ENCODE data around the gene NLRC3. TPM values are rescaled to one million over a fixed set of nuclear protein-coding genes. Genes with fewer than 3 reads are reported as not detected.

The NLRC3 gene
- total RNA-seq, 1 donor from 2014 or later: 0.12 TPM

DNA sequence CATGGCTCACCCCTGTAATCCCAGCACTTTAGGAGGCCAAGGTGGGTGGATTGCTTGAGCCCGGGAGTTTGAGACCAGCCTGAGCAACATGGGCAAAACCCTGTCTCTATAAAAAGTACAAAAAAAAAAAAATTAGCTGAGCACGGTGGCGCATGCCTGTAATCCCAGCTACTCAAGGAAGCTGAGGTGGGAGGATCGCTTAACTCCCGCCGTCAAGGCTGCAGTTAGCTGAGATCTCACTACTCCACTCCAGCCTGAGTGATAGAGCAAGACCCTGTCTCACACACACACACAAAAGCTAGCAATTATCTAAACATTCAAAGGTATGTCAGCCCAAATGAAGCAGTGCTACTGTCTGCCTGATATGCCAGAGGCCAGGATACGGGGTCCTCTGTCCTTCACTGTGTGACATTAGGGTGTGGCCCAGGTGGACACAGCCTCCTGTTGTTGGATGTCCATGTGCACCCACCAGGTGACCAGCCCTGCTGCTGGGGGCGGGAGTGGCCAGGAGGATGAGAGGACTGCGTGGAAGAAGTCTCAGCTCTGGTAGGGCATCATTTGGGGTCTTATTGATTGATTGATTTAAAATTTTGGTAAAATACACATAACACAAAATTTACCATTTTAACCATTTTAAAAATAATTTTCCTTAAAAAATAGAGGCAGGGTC is 3.9 kb downstream of the NLRC3 start:
- Mint-ChIP-seq H3K4me3 (ENCODE audit: unreplicated experiment) (no peak overlapping the region), H3K27me3 (ENCODE audit: low read depth) (no peaks in the 10 kb centered on the region), H3K27ac (ENCODE audit: unreplicated experiment) (no peak overlapping the region), H3K4me1 (ENCODE audit: low read depth) (no peaks in the 10 kb centered on the region), H3K36me3 (ENCODE audit: low read depth) (peaks cover 5% of the 10 kb centered on the region), H3K9me3 (ENCODE audit: low read depth) (peaks cover 8% of the 10 kb centered on the region)
- TF ChIP-seq, protein P1, sequence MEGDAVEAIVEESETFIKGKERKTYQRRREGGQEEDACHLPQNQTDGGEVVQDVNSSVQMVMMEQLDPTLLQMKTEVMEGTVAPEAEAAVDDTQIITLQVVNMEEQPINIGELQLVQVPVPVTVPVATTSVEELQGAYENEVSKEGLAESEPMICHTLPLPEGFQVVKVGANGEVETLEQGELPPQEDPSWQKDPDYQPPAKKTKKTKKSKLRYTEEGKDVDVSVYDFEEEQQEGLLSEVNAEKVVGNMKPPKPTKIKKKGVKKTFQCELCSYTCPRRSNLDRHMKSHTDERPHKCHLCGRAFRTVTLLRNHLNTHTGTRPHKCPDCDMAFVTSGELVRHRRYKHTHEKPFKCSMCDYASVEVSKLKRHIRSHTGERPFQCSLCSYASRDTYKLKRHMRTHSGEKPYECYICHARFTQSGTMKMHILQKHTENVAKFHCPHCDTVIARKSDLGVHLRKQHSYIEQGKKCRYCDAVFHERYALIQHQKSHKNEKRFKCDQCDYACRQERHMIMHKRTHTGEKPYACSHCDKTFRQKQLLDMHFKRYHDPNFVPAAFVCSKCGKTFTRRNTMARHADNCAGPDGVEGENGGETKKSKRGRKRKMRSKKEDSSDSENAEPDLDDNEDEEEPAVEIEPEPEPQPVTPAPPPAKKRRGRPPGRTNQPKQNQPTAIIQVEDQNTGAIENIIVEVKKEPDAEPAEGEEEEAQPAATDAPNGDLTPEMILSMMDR (IDR thresholded peaks at IDR 0.05): no peak
- DNase-seq (ENCODE audit: low spot score): no peak

DNA sequence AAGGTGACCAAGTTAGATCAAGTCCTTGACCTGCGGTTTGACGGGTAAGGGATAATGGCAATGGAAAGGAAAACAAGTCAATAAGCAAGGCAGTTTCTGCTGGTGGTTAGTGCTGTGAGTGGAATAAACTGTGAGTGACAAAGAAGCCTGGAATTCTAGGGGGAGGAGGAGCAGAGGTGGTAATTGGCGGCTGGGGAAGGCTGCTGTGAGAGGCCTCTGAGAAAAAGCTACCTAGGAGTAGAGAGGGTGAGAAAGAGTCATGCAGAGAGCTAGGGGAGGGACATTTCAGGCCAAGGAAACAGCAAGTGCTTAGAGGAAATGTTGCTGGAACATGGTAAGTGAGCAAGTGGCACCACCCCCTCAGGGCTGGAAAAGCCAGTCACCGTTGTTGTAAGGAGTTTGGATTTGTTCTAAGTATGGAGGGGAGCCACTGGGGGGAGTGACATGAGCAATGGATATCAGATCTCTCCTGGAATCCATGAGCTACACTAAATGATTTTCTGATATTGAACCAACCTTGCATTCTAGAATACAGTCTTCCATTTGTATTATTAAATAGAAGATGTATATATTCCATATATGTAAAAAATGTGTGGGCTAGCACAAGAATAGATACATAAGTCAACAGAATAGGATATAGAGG is 6.7 kb downstream of the NLRC3 start:
- Mint-ChIP-seq H3K36me3 (ENCODE audit: low read depth) (peaks cover 5% of the 10 kb centered on the region), H3K27ac (ENCODE audit: unreplicated experiment) (no peak overlapping the region), H3K9me3 (ENCODE audit: low read depth) (peaks cover 8% of the 10 kb centered on the region), H3K4me3 (ENCODE audit: unreplicated experiment) (no peak overlapping the region), H3K27me3 (ENCODE audit: low read depth) (no peaks in the 10 kb centered on the region), H3K4me1 (ENCODE audit: low read depth) (no peaks in the 10 kb centered on the region)
- TF ChIP-seq, protein P1 (IDR thresholded peaks at IDR 0.05): no peak
- no peak for DNase-seq (ENCODE audit: low spot score)

DNA sequence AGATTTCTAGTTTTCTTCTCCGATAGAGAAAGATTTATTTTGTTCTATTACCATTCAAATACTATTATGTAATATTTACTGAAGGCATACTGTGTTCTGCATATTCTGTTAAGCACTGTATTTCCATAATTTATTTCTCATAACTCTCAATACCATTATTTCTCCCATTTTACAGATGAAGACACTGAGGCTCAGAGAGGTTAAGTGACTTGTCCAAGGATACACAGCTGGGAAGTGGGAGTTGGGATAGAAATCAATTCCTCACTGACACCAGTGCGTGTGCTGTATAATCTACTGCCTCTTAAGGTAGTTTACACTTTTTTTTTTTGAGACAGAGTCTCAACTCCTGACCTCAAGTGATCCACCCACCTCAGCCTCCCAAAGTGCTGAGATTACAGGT is 7.4 kb downstream of the NLRC3 start:
- peaks cover 8% of the 10 kb centered on the region for H3K9me3 Mint-ChIP-seq (ENCODE audit: low read depth)
- peaks cover 5% of the 10 kb centered on the region for H3K36me3 Mint-ChIP-seq (ENCODE audit: low read depth)
- H3K4me3 Mint-ChIP-seq (ENCODE audit: unreplicated experiment): no peak overlapping the region
- H3K27me3 Mint-ChIP-seq (ENCODE audit: low read depth): no peaks in the 10 kb centered on the region
- no peak for DNase-seq (ENCODE audit: low spot score)
- H3K4me1 Mint-ChIP-seq (ENCODE audit: low read depth): no peaks in the 10 kb centered on the region
- H3K27ac Mint-ChIP-seq (ENCODE audit: unreplicated experiment): no peak overlapping the region
- TF ChIP-seq, protein P1 (IDR thresholded peaks at IDR 0.05): no peak

DNA sequence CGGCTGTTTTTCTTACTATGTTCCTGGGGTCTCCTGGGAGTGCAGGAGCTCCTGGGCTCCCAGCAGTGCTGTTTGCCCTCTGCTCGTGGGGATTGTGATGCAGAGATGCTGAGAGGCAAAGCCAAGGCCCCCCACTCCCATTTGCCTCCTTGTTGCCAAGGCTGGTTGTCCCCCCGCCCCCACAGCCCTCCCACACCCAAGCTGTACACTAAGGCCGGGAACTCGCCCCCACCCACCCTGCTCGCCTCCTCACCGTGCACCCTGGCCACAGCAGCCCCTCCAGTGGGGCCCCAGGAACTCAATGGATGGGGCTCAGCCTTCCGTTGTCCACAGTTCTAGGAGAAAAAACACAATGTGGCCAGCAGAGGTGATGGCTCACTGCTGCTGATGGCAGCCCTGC is 10.2 kb downstream of the NLRC3 start:
- TF ChIP-seq, protein P1 (IDR thresholded peaks at IDR 0.05): no peak
- no peak overlapping the region for H3K27ac Mint-ChIP-seq (ENCODE audit: unreplicated experiment)
- no peaks in the 10 kb centered on the region for H3K4me1 Mint-ChIP-seq (ENCODE audit: low read depth)
- no peak overlapping the region for H3K4me3 Mint-ChIP-seq (ENCODE audit: unreplicated experiment)
- H3K36me3 Mint-ChIP-seq (ENCODE audit: low read depth): peaks cover 5% of the 10 kb centered on the region
- H3K27me3 Mint-ChIP-seq (ENCODE audit: low read depth): no peaks in the 10 kb centered on the region
- no peak for DNase-seq (ENCODE audit: low spot score)
- peaks cover 8% of the 10 kb centered on the region for H3K9me3 Mint-ChIP-seq (ENCODE audit: low read depth)

DNA sequence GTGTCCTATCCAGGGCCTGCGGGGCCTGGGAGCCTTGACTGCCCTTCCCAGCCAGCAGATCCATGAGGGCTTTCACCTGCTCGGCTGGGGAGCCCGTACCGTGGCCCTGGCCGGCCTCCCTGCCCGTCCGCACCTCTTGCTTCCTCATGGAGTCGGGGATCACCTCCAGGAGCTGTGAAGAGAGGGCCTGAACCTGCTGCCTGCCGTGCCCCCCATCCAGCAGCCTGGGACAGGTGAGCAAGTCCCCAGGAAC is 12.4 kb downstream of the NLRC3 start:
- no peak for DNase-seq (ENCODE audit: low spot score)
- H3K4me1 Mint-ChIP-seq (ENCODE audit: low read depth): no peaks in the 10 kb centered on the region
- TF ChIP-seq, protein P1 (IDR thresholded peaks at IDR 0.05): no peak
- no peaks in the 10 kb centered on the region for H3K27me3 Mint-ChIP-seq (ENCODE audit: low read depth)
- no peaks in the 10 kb centered on the region for H3K36me3 Mint-ChIP-seq (ENCODE audit: low read depth)
- H3K9me3 Mint-ChIP-seq (ENCODE audit: low read depth): no peaks in the 10 kb centered on the region
- H3K4me3 Mint-ChIP-seq (ENCODE audit: unreplicated experiment): no peak overlapping the region
- no peak overlapping the region for H3K27ac Mint-ChIP-seq (ENCODE audit: unreplicated experiment)
